DOHH2 (cell line): ENCODE measurements around the gene MMP20.

Experiments used
- CTCF ChIP-seq: fragments of 200-600 bp; sonication (generic); IDR thresholded peaks from one replicate; pipeline ENCODE4 v1.5.1; 2014; ENCODE audit warnings: antibody characterized with exemption, mild to moderate bottlenecking, low read depth, low read length; ENCODE audit not compliant: poor library complexity, severe bottlenecking
- EZH2phosphoT487 ChIP-seq: fragments of 200-600 bp; sonication (generic); IDR thresholded peaks from 2 replicates; pipeline ENCODE4 v1.6.1; 2017; ENCODE audit warnings: borderline replicate concordance, mild to moderate bottlenecking, antibody characterized with exemption, low read length, moderate library complexity, mixed read lengths

GRCh38 chr11:102546427-102546826, 78.7 kb downstream of the MMP20 start:
- TF ChIP-seq CTCF: no peak
- no peak for TF ChIP-seq EZH2phosphoT487
